Islet precursor cell (in vitro differentiated cells): ENCODE results near the gene OR2A2.

Experiments
- DNase-seq: peaks from one replicate; pipeline ENCODE4 v3.0.0-alpha.2; 2018

OR2A2 gene

GRCh38 chr7:144144426-144144825 lies 35.0 kb downstream of the OR2A2 start:
- DNase-seq, result no peak

GRCh38 chr7:144148224-144148827 lies 38.9 kb downstream of the OR2A2 start:
- DNase-seq, result no peak

GRCh38 chr7:144158861-144159260 lies 49.5 kb downstream of the OR2A2 start:
- DNase-seq, result no peak
